ENCODE measurements around the gene ESPL1.

ESPL1 gene

GRCh38 chr12:53276511-53276910 lies 8.4 kb downstream of the ESPL1 start:
- no peak for TF ChIP-seq CTCF (IDR thresholded peaks at IDR 0.05; ENCODE audit: low read depth, low read length)
- no peak overlapping the region for H3K4me3 ChIP-seq (replicated peaks in 1 of 2; ENCODE audit: low read depth in 2 of 2, low read length in 2 of 2)

GRCh38 chr12:53277981-53278380 lies 9.9 kb downstream of the ESPL1 start:
- no peak overlapping the region for H3K4me3 ChIP-seq (replicated peaks in 1 of 2; ENCODE audit: low read depth in 2 of 2, low read length in 2 of 2)
- no peak for TF ChIP-seq CTCF (IDR thresholded peaks at IDR 0.05; ENCODE audit: low read depth, low read length)
- DNase-seq (ENCODE audit: low read depth in 2 of 2) = no peak

More at GRCh38 chr12:53276511-53276910, 8.4 kb downstream of the ESPL1 start:
- no peak for DNase-seq (ENCODE audit: low read depth in 2 of 2)

DNA sequence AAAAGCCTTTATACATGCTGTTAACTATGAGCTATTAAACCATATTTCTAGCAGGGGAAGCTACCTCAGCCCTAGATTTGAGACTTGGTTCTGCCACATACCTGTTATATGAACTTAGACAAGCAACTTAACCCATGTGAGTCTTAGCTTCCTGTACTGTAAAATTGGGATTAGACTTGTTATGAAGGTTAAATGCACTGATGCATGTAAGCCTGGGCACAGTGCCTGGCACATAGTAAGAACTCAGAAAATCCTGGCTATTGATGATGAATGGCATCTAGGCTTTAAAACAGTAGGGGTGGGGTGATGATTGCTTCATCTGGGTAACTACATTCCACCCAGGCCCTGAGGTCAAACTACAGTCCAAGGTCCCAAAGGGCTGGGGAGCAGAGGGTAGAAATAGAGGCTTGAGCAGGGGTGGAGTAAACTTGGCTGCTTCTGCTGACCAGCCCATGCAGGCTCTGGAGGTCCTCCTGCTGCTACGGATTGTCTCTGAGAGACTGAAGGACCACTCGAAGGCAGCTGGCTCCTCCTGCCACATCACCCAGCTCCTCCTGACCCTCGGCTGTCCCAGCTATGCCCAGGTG lies 11.3 kb downstream of the ESPL1 start:
- DNase-seq (ENCODE audit: low read depth in 2 of 2) = no peak
- TF ChIP-seq CTCF (IDR thresholded peaks at IDR 0.05; ENCODE audit: low read depth, low read length) = no peak
- H3K4me3 ChIP-seq (replicated peaks in 1 of 2; ENCODE audit: low read depth in 2 of 2, low read length in 2 of 2) = no peak overlapping the region

DNA sequence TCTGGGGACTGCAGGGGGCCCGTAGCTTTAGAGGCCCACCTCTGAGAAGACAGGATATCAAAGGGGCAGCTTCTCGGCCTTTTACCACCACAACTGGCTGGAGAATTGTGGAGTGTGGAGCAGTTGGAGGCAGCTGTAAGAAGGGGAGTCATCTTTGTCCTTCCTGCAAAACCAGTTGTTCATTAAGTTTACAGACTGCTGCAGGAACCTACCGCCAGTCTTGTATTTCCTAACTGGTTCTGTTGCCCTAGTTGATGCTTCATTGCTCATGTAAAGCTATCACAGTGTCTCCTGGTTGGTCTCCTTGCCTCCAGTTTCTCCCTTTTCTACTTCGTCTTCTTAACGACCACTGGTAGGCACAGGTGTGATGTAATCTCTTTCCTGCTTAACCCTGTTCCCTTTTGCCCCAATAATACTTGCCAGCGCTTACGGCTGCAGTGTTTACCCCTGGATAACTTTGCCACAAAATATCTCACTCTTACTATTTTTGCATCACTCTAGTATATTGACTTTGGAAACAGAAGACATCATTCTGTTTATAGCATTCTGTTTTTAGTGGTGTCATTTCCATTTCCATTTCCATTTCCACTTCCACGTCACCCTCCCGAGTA lies 11.9 kb downstream of the ESPL1 start:
- no peak for TF ChIP-seq CTCF (IDR thresholded peaks at IDR 0.05; ENCODE audit: low read depth, low read length)
- DNase-seq (ENCODE audit: low read depth in 2 of 2) = no peak
- no peak overlapping the region for H3K4me3 ChIP-seq (replicated peaks in 1 of 2; ENCODE audit: low read depth in 2 of 2, low read length in 2 of 2)

DNA sequence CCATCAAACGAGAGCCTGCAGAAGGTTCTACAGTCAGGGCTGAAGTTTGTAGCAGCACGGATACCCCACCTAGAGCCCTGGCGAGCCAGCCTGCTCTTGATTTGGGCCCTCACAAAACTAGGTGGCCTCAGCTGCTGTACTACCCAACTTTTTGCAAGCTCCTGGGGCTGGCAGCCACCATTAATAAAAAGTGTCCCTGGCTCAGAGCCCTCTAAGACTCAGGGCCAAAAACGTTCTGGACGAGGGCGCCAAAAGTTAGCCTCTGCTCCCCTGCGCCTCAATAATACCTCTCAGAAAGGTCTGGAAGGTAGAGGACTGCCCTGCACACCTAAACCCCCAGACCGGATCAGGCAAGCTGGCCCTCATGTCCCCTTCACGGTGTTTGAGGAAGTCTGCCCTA lies 18.3 kb downstream of the ESPL1 start:
- no peak for TF ChIP-seq CTCF (IDR thresholded peaks at IDR 0.05; ENCODE audit: low read depth, low read length)

GRCh38 chr12:53287741-53288216 lies 19.7 kb downstream of the ESPL1 start:
- peak; percentile 65 for TF ChIP-seq CTCF (IDR thresholded peaks at IDR 0.05; ENCODE audit: low read depth, low read length)
- no peak overlapping the region for H3K4me3 ChIP-seq (replicated peaks in 1 of 2; ENCODE audit: low read depth in 2 of 2, low read length in 2 of 2)
- DNase-seq (ENCODE audit: low read depth in 2 of 2) = peak; percentile 68 to 70

More for the DNA sequence above, 18.3 kb downstream of the ESPL1 start:
- DNase-seq (ENCODE audit: low read depth in 2 of 2) = no peak
- H3K4me3 ChIP-seq (replicated peaks in 1 of 2; ENCODE audit: low read depth in 2 of 2, low read length in 2 of 2) = no peak overlapping the region

Measured in cardiac fibroblast (primary cell).